ENCODE data around the gene CNTN1.
A peak's percentile ranks its signal among the peaks of the same experiment; 100 is the strongest.

Gene CNTN1

GRCh38 chr12:40969796-40970195 is 277.6 kb downstream of the CNTN1 start:
- TF ChIP-seq CTCF (conservative IDR thresholded peaks at IDR 0.05) = no peak
- TF ChIP-seq ZFX (IDR thresholded peaks at IDR 0.05) = no peak
- H3K27ac ChIP-seq = no peak overlapping the region

GRCh38 chr12:40970320-40970907 is 278.2 kb downstream of the CNTN1 start:
- peak; percentile 78 for TF ChIP-seq CTCF (conservative IDR thresholded peaks at IDR 0.05)
- no peak for TF ChIP-seq ZFX (IDR thresholded peaks at IDR 0.05)
- H3K27ac ChIP-seq = no peak overlapping the region

GRCh38 chr12:40971911-40972310 is 279.7 kb downstream of the CNTN1 start:
- H3K27ac ChIP-seq = no peak overlapping the region
- no peak for TF ChIP-seq CTCF (conservative IDR thresholded peaks at IDR 0.05)
- TF ChIP-seq ZFX (IDR thresholded peaks at IDR 0.05) = no peak

GRCh38 chr12:40976546-40976945 is 284.3 kb downstream of the CNTN1 start:
- TF ChIP-seq ZFX (IDR thresholded peaks at IDR 0.05) (no peak), CTCF (conservative IDR thresholded peaks at IDR 0.05) (no peak)

GRCh38 chr12:40980427-40980961 is 288.3 kb downstream of the CNTN1 start:
- TF ChIP-seq ZFX (IDR thresholded peaks at IDR 0.05) (no peak), CTCF (conservative IDR thresholded peaks at IDR 0.05) (no peak)
- H3K27ac ChIP-seq = no peak overlapping the region

More at GRCh38 chr12:40976546-40976945, 284.3 kb downstream of the CNTN1 start:
- no peak overlapping the region for H3K27ac ChIP-seq

- H3K27ac ChIP-seq = peak overlapping the region; percentile 49; the same call in 1 of the 2 replicates
- TF ChIP-seq ZFX (IDR thresholded peaks at IDR 0.05) = no peak
- TF ChIP-seq CTCF (conservative IDR thresholded peaks at IDR 0.05) = no peak
Measured at GRCh38 chr12:40986001-40986400, 293.8 kb downstream of the CNTN1 start.

GRCh38 chr12:40988355-40988754 is 296.1 kb downstream of the CNTN1 start:
- H3K27ac ChIP-seq = no peak overlapping the region
- TF ChIP-seq ZFX (IDR thresholded peaks at IDR 0.05) (no peak), CTCF (conservative IDR thresholded peaks at IDR 0.05) (no peak)
